ENCODE results near the gene UBLCP1.
A peak's percentile ranks its signal among the peaks of the same experiment; 100 is the strongest.

UBLCP1 gene

GRCh38 chr5:159316519-159317383, 53.7 kb downstream of the UBLCP1 start:
- peak; percentile 78 for DNase-seq

GRCh38 chr5:159317849-159318248, 54.8 kb downstream of the UBLCP1 start:
- DNase-seq: no peak

- DNase-seq: no peak
These were observed 55.4 kb downstream of the UBLCP1 start for GRCh38 chr5:159318448-159318847.

GRCh38 chr5:159319363-159319762, 56.3 kb downstream of the UBLCP1 start:
- no peak for DNase-seq

GRCh38 chr5:159319832-159320231, 56.7 kb downstream of the UBLCP1 start:
- no peak for DNase-seq

GRCh38 chr5:159322180-159322579, 59.1 kb downstream of the UBLCP1 start:
- no peak for DNase-seq

GRCh38 chr5:159324102-159324755, 61.1 kb downstream of the UBLCP1 start:
- no peak for DNase-seq

GRCh38 chr5:159324986-159325385, 61.9 kb downstream of the UBLCP1 start:
- DNase-seq: no peak

GRCh38 chr5:159330131-159330800, 67.2 kb downstream of the UBLCP1 start, which contains the start of gene IL12B:
IL12B (minus strand) TSS chr5:159330487; CDS start chr5:159326782, 3,705 bp downstream.
- no peak for DNase-seq

GRCh38 chr5:159331093-159331973, 68.2 kb downstream of the UBLCP1 start:
- DNase-seq: peak; percentile 92

- no peak for DNase-seq
These were observed 69.9 kb downstream of the UBLCP1 start for GRCh38 chr5:159332800-159333544.

- DNase-seq: no peak
These were observed 70.4 kb downstream of the UBLCP1 start for GRCh38 chr5:159333545-159333925.

Measured in activated effector memory CD4-positive, alpha-beta T cell treated with anti-CD3 and anti-CD28 coated beads, Interleukin-2, amount 50 U/mL, for 16 hours (primary cell).